Heart left ventricle (tissue), 16 donors: Measurements from ENCODE around the gene FOXO1. TPM values are rescaled to one million over a fixed set of nuclear protein-coding genes. Genes with fewer than 3 reads are reported as not detected.

Experiments used
- ATAC-seq, 4 donors: fragments of 200-7000 bp; cut with Tn5 transposase; one replicate each; pipeline ENCODE4 v1.9.1; 2020 to 2022; ENCODE audit warnings: moderate library complexity in 4 of 4, mild to moderate bottlenecking in 3 of 4, moderate number of reproducible peaks in 1 of 4
- DNase-seq, 5 donors: peaks; one replicate each; pipeline ENCODE4 v3.0.0-alpha.2; 2020
- H3K27ac ChIP-seq, 12 donors: fragments of 200-600 bp; sonication (generic) in 4 of 12; one replicate each; pipeline versions ENCODE4 v1.5.0 to v1.8.0; 2016 to 2022; ENCODE audit warnings: mild to moderate bottlenecking in 2 of 12
- H3K27me3 ChIP-seq, 9 donors: fragments of 200-600 bp; sonication (generic) in 2 of 9; one replicate each; pipeline versions ENCODE4 v1.5.1 to v1.8.0; 2016 to 2022; ENCODE audit warnings: mild to moderate bottlenecking in 3 of 9
- H3K36me3 ChIP-seq, 9 donors: fragments of 200-600 bp; sonication (generic) in 2 of 9; one replicate each; pipeline versions ENCODE4 v1.5.0 to v1.8.0; 2018 to 2022; ENCODE audit warnings: mild to moderate bottlenecking in 2 of 9
- H3K4me1 ChIP-seq, 12 donors: fragments of 200-600 bp; sonication (generic) in 4 of 12; one replicate each; pipeline versions ENCODE4 v1.5.0 to v1.8.0; 2016 to 2022; ENCODE audit warnings: mild to moderate bottlenecking in 3 of 12
- H3K4me3 ChIP-seq, 12 donors: fragments of 200-600 bp; sonication (generic) in 4 of 12; one replicate each; pipeline versions ENCODE4 v1.5.0 to v1.8.0; 2017 to 2022; ENCODE audit warnings: mild to moderate bottlenecking in 9 of 12, moderate library complexity in 4 of 12
- H3K9me3 ChIP-seq, 12 donors: fragments of 200-600 bp; sonication (generic) in 4 of 12; one replicate each; pipeline versions ENCODE4 v1.5.0 to v1.8.0; 2016 to 2022; ENCODE audit warnings: mild to moderate bottlenecking in 1 of 12
- POLR2A ChIP-seq, 2 donors: fragments of 450-650 bp; IDR thresholded peaks; one replicate each; pipeline ENCODE4 v1.6.1; 2017; ENCODE audit warnings: antibody characterized with exemption in 2 of 2, mild to moderate bottlenecking in 2 of 2, moderate library complexity in 2 of 2
- WGBS, 4 donors: extraction: QIAGEN DNeasy Blood & Tissue Kit in 2 of 4; methylation state at CpG; one replicate each; pipeline versions ENCODE4 v1.1.5 to v1.1.7; 2013 to 2018; 5-methylcytosine and 5-hydroxymethylcytosine counted together
- intact Hi-C, 10 donors: fragments of 100-400 bp; cut with DNase I; formaldehyde crosslinking; loops; one replicate each; pipeline versions ENCODE4 v1.11.1 to v1.14.2; 2022
- polyA plus RNA-seq, 2 donors: library from polyadenylated mRNA; stranded (reverse); fragments of 200-250 nt; gene quantifications; one replicate each; pipeline ENCODE4 v1.2.3, GENCODE V29; 2013
- total RNA-seq, 9 donors: library from RNA; depleted of rRNA in 2 of 9; stranded (reverse); fragments of >200 nt in 2 of 9; fragmentation: NEBNext Ultra II Directional in 3 of 9; extraction: Animal tissue kit (Norgen Biotek cat#: 25700) in 3 of 9; gene quantifications; one replicate each; pipeline versions ENCODE4 v1.1.0 to v1.2.4, GENCODE V29; 2016 to 2023
- TF ChIP-seq, protein P1 (sequence below), 12 donors: fragments of 200-600 bp; sonication (generic) in 4 of 12; IDR thresholded peaks; one replicate each; pipeline versions ENCODE4 v1.5.0 to v1.8.0; 2018 to 2022; ENCODE audit warnings: antibody characterized with exemption in 12 of 12, mild to moderate bottlenecking in 5 of 12
- donor health status: ischemic (EF 13 %, LVEDD 7.1; RV severe dilation, severe dysfunction).
- donor health status: healthy with polysubstance abuse.
- donor health status: DM: no; HTN: yes; CAD: no.
- donor health status: DM: no; HTN: no; CAD: no.
- donor health status: ischemic (EF 25% LVEDD 6.9; RV normal size, moderate dysfunction).
- donor health status: ischemic (EF 25% LVEDD 5.7; RV mildly dilated, moderate dysfunction).
- donor health status: healthy.
- donor health status: DM: yes; HTN: yes; CAD: no.
- donor health status: ischemic (EF 35%, LVEDD 5.7; RV mildly dilated, moderate dysfunction).
- donor health status: nonischemic (EF 11% LVEDD 7.7; RV severe dilation, severe dysfunction).
- donor health status: DM: yes; HTN: yes; CAD: no.
- donor health status: PGD.
- donor health status: ischemic (EF 29% LVEDD 5.4; RV normal size, mild dysfunction).
- donor health status: nonischemic (EF 23%, LVEDD 6.1; RV moderate dilation, normal function).

Gene FOXO1
- total and polyA plus RNA-seq, 11 donors, result 2.6 to 26.8 (median 17.2) TPM

DNA sequence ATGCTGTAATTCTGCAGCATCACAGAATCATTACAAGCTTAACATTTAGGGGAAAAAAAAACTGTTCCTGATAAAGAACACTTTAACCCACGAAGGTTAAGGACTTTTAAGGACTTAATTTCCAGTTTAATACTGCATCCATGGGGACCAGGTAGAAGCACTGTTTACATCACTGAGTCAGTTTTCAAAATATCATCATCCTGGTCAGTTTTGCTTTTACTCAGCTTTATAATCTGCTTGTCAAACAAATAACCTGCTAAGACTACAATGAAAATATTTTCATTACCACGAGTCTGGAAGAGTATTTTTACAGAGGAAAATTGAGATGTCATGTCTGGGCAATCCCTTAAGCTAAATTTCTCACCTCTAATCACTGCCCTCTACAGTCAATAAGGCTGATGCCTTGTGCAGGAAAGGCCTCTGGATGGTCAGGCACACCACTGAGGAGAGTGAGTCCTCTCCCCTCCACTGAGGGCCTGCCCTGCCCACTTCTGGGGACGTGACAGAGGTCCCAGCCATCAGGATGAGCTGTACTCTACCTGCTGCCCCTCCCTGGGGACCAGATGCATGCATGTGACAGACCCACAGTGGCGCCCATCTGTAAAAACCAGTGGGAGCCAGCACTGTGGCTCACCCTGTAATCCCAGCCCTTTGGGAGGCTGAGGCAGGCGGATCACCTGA is 31.0 kb downstream of the FOXO1 start:
- peaks cover 15 to 69% (median 41%) of the 10 kb centered on the region in 12 donors for H3K4me1 ChIP-seq
- H3K9me3 ChIP-seq, result no peaks in the 10 kb centered on the region
- intact Hi-C loops, result no loop called here
- no peak for TF ChIP-seq POLR2A (IDR thresholded peaks at IDR 0.05)
- TF ChIP-seq, protein P1, sequence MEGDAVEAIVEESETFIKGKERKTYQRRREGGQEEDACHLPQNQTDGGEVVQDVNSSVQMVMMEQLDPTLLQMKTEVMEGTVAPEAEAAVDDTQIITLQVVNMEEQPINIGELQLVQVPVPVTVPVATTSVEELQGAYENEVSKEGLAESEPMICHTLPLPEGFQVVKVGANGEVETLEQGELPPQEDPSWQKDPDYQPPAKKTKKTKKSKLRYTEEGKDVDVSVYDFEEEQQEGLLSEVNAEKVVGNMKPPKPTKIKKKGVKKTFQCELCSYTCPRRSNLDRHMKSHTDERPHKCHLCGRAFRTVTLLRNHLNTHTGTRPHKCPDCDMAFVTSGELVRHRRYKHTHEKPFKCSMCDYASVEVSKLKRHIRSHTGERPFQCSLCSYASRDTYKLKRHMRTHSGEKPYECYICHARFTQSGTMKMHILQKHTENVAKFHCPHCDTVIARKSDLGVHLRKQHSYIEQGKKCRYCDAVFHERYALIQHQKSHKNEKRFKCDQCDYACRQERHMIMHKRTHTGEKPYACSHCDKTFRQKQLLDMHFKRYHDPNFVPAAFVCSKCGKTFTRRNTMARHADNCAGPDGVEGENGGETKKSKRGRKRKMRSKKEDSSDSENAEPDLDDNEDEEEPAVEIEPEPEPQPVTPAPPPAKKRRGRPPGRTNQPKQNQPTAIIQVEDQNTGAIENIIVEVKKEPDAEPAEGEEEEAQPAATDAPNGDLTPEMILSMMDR (IDR thresholded peaks at IDR 0.05), result no peak
- H3K4me3 ChIP-seq, result no peak overlapping the region
- DNase-seq (no peak), ATAC-seq (no peak)
- no peaks in the 10 kb centered on the region for H3K36me3 ChIP-seq
- no peak overlapping the region for H3K27ac ChIP-seq
- WGBS, 4 donors, result 59 to 72% (median 69%) methylated on average over 4 to 5 of the region's 5 CpGs
- no peaks in the 10 kb centered on the region for H3K27me3 ChIP-seq

- H3K36me3 ChIP-seq, result no peaks in the 10 kb centered on the region
- H3K27ac ChIP-seq, result no peak overlapping the region
- ATAC-seq, result no peak
- intact Hi-C loops, result no loop called here
- no peaks in the 10 kb centered on the region for H3K9me3 ChIP-seq
- TF ChIP-seq, protein P1 (IDR thresholded peaks at IDR 0.05), result no peak
- TF ChIP-seq POLR2A (IDR thresholded peaks at IDR 0.05), result no peak
- H3K27me3 ChIP-seq, result no peaks in the 10 kb centered on the region
- 95% methylated on average over 3 of the region's 3 CpGs for WGBS, 4 donors
- DNase-seq, result no peak
- no peak overlapping the region for H3K4me3 ChIP-seq
- H3K4me1 ChIP-seq, result peaks cover 0 to 48% (median 17%) of the 10 kb centered on the region in 12 donors
Observed at GRCh38 chr13:40632915-40633314, 33.5 kb downstream of the FOXO1 start.

DNA sequence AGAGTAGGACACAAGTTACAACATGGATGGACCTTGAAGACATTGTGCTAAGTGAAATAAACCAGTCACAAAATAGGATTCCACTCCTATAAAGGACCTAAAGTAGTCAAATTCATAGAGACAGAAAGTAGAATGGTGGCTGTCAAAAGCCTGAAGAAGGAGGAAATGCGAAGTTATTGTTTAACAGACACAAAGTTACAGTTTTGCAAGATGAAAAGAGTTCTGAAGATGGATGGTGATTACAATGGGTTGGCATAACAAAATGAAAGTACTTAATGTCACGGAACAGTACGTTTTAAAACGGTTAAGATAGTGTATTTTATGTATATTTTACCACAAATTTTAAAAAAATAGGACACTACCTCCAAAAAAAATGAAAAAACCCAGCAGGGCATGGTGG is 34.8 kb downstream of the FOXO1 start:
- no peaks in the 10 kb centered on the region for H3K9me3 ChIP-seq
- intact Hi-C loops, result no loop called here
- TF ChIP-seq POLR2A (IDR thresholded peaks at IDR 0.05), result no peak
- TF ChIP-seq, protein P1 (IDR thresholded peaks at IDR 0.05), result no peak
- ATAC-seq (no peak), DNase-seq (no peak)
- H3K27ac ChIP-seq, result peak overlapping the region in 1 of 12 donors; percentile 17
- peaks cover 0 to 43% (median 13%) of the 10 kb centered on the region in 12 donors for H3K4me1 ChIP-seq
- WGBS, 4 donors, result 93 to 97% (median 95%) methylated on average over 4 of the region's 4 CpGs
- peaks cover 0 to 5% (median 0%) of the 10 kb centered on the region in 9 donors for H3K36me3 ChIP-seq
- H3K27me3 ChIP-seq, result no peaks in the 10 kb centered on the region
- no peak overlapping the region for H3K4me3 ChIP-seq

- H3K9me3 ChIP-seq, result no peaks in the 10 kb centered on the region
- H3K27me3 ChIP-seq, result no peaks in the 10 kb centered on the region
- 87 to 93% (median 90%) methylated on average over 3 of the region's 3 CpGs for WGBS, 4 donors
- intact Hi-C loops, result no loop called here
- no peak overlapping the region for H3K4me3 ChIP-seq
- peaks cover 0 to 5% (median 0%) of the 10 kb centered on the region in 9 donors for H3K36me3 ChIP-seq
- ATAC-seq (peak in 1 of 4 donors; percentile 51), DNase-seq (no peak)
- H3K27ac ChIP-seq, result peak overlapping the region in 1 of 12 donors; percentile 78
- peaks cover 0 to 51% (median 22%) of the 10 kb centered on the region in 12 donors for H3K4me1 ChIP-seq
- TF ChIP-seq, protein P1 (IDR thresholded peaks at IDR 0.05), result no peak
- TF ChIP-seq POLR2A (IDR thresholded peaks at IDR 0.05), result no peak
Observed at GRCh38 chr13:40629678-40630384, 36.6 kb downstream of the FOXO1 start.
